DMS53 treated with DMSO at 0.1 percent for 48 hours (cell line): ENCODE results near the gene PPP2R2C.
A peak's percentile ranks its signal among the peaks of the same experiment; 100 is the strongest.

Source experiments
- DNase-seq: peaks from one replicate; lab custom pipeline; 2025; ENCODE audit not compliant: unreplicated experiment; lab: John Stamatoyannopoulos, UW

Gene PPP2R2C

DNA sequence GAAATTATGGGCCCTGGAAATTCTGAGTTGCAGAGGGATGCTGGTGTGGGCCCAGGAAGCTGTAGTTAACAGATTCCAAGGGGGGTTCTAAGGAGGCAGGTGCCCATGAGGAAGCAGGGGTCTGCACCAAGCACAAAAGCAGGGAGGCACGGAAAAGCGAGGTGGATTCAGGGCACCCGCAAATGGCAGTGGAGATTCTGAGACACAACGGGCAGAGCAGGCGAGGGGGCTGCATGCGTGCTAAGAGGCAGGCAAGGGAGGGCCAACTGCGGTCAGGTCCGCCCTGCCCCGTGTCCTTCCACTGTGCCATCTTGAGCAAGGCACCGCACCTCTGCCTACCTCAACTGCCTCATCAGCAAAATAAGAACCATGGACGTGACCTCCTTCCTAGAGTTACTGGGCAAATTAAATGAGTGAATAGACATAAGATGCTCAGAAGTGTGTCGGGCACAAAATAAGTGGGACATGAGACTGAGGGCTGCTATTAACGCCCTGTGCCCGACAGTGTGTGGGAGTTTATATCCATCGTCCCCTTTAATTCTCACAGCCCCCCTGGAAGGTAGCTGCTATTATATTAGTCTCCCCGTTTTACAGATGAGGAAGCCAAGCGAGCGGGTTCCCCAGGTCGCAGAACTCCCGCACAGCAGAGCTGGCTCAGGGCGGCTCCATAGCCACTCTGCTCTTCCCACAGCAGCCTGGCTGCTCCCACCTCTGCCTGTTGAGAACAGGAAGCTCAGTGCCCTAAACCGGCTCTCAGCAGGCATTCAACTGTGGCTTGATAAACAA is 67.6 kb downstream of the PPP2R2C start:
- DNase-seq = peak; percentile 96

- DNase-seq = no peak
Measured at GRCh38 chr4:6403400-6403685, 69.1 kb downstream of the PPP2R2C start.

DNA sequence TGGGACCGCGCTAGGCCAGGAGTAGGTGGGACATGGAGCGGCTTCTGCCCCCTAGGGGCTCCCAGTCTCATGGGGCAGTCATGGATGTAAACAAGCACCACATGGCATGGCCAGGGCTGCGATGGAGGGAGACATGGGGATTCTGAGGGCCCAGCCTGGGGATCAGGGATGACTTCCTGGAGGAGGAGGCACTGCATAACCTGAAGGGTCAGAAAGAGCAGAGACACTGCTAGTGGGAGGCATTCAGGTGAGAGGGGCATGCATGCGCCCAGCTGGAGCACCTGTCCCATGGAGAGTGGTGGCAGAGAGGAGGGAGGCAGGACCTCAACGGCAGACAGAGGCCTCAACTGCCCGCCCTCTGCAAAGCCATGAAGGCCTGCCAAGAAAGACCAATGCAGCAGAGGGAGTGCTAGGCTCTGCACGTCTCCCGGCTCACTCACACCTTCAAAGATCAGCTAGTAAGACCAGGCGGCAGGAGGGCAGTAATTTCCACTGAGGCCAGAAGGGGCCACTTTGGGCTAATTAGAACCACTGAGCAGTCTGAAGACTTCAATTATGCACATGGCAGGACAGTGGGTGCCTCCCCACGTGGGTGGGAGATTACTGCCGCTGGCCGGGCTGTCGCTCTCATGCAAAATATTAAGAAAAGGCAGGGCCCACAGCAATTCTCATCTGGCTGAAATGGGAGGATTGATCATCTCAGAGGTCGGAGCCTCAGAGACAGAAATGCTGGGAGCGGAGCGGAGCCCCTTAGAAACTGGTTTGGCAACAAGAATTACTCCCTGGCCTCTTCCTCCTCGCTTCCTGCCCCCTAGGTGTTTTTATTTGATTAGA is 69.6 kb downstream of the PPP2R2C start:
- DNase-seq = no peak

- no peak for DNase-seq
Measured at GRCh38 chr4:6401797-6402196, 70.6 kb downstream of the PPP2R2C start.

DNA sequence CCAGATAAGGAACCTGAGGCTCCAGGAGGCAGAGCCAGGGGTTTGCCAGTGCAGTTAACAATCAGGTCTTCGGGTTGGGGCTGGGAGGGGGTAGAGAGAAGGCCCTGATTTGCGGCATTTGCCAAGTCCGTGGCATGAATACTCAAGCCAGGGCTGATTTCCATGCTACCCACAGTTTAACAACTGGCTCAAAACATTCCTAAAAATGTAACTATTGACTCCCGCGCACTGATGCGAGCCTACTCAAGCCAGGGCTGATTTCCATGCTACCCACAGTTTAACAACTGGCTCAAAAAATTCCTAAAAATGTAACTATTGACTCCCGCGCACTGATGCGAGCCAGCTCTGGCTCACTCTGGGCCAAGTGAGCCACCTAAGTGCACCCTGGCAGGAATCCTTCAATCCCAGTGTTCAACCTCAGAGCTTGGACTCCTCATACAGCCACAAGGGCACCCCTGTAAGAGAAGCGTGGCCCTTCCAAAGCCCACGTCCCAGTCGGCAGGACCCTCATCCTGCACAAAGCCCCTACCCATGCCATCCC is 75.6 kb downstream of the PPP2R2C start:
- DNase-seq = no peak

GRCh38 chr4:6395466-6396228 is 76.8 kb downstream of the PPP2R2C start:
- no peak for DNase-seq

GRCh38 chr4:6394671-6395081 is 77.7 kb downstream of the PPP2R2C start:
- DNase-seq = no peak

- no peak for DNase-seq
Measured at GRCh38 chr4:6393544-6394475, 78.6 kb downstream of the PPP2R2C start.

DNA sequence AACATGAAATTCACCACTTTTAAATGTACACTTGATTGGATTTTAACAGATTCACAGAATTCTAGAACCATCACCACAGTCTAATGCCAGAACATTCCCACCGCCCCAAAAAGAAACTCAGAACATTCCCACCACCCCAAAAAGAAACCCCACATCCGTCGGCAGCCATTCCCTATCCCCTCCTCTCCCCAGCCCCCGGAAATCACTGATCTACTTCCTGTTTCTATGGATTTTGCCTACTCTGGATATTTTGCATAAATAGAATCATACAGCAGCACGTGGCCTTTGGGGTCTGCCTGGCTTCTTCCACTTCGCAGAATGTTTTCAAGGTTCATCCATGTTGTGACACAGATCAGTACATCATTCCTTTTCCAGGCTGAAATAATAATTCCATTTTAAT is 79.3 kb downstream of the PPP2R2C start:
- no peak for DNase-seq

GRCh38 chr4:6392407-6392806 is 80.0 kb downstream of the PPP2R2C start:
- DNase-seq = no peak

DNA sequence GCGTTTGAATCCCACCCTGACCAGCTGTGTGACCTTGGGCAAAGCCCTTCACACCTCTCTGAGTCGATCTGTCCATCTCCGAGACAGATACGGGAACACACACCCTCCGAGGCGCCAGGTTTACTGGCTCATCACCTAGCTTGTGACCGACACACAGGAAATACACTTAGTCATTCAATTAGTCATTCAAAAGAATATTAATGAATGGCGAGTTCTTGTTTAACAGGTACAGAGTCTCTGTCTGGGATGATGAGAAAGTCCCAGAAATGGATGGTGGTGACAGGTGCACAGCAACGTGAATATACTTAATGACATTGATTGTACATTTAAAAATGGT is 80.6 kb downstream of the PPP2R2C start:
- DNase-seq = no peak

GRCh38 chr4:6391186-6391851 is 81.1 kb downstream of the PPP2R2C start:
- no peak for DNase-seq

GRCh38 chr4:6390356-6390755 is 82.1 kb downstream of the PPP2R2C start:
- DNase-seq = no peak

GRCh38 chr4:6389142-6389825 is 83.1 kb downstream of the PPP2R2C start:
- DNase-seq = no peak

- DNase-seq = no peak
Measured at GRCh38 chr4:6388713-6389112, 83.7 kb downstream of the PPP2R2C start.

GRCh38 chr4:6387946-6388345 is 84.5 kb downstream of the PPP2R2C start:
- DNase-seq = no peak

GRCh38 chr4:6386091-6386490 is 86.3 kb downstream of the PPP2R2C start:
- DNase-seq = no peak

GRCh38 chr4:6385288-6385687 is 87.1 kb downstream of the PPP2R2C start:
- no peak for DNase-seq

GRCh38 chr4:6384541-6384940 is 87.9 kb downstream of the PPP2R2C start:
- no peak for DNase-seq
